Measurements from ENCODE around the gene YARS1.

DNA sequence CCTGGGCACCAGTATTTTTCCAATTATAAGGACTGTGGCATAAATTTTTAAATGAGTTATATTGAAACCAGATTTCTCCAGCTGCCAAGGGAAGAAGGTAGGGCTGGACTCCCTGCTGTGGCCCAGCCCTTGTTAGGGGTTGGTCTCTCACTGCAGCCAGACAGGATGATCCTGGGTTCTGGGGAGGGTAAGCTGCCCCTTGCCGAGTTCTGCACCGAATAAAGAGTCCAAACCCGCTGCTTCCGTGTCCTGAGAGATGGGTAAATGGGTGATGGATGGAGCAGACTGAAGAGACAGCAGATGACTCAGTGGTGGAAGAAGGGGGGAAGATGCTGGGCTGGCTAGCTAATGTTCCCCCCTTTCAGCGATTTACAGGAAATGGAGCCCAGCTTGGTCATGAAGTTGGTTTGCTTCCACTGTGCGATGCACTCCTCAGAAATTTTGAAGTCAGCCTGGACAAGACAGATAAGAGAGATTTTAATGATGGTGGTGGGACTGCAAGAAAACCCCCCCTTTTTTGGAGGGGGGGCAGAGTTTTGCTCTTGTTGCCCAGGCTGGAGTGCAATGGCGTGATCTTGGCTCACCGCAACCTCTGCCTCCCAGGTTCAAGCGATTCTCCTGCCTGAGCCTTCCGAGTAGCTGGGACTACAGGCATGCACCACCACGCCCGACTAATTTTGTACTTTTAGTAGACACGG, 41.4 kb downstream of the YARS1 start:
- TF ChIP-seq, protein P1, sequence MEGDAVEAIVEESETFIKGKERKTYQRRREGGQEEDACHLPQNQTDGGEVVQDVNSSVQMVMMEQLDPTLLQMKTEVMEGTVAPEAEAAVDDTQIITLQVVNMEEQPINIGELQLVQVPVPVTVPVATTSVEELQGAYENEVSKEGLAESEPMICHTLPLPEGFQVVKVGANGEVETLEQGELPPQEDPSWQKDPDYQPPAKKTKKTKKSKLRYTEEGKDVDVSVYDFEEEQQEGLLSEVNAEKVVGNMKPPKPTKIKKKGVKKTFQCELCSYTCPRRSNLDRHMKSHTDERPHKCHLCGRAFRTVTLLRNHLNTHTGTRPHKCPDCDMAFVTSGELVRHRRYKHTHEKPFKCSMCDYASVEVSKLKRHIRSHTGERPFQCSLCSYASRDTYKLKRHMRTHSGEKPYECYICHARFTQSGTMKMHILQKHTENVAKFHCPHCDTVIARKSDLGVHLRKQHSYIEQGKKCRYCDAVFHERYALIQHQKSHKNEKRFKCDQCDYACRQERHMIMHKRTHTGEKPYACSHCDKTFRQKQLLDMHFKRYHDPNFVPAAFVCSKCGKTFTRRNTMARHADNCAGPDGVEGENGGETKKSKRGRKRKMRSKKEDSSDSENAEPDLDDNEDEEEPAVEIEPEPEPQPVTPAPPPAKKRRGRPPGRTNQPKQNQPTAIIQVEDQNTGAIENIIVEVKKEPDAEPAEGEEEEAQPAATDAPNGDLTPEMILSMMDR (conservative IDR thresholded peaks at IDR 0.05; ENCODE audit: low read depth, low read length): no peak
- no peak for TF ChIP-seq MAFK (IDR thresholded peaks at IDR 0.05; ENCODE audit: low read depth, low read length)
- TF ChIP-seq POLR2A (IDR thresholded peaks at IDR 0.05; ENCODE audit: low read depth, low read length): no peak
- TF ChIP-seq, protein P2, sequence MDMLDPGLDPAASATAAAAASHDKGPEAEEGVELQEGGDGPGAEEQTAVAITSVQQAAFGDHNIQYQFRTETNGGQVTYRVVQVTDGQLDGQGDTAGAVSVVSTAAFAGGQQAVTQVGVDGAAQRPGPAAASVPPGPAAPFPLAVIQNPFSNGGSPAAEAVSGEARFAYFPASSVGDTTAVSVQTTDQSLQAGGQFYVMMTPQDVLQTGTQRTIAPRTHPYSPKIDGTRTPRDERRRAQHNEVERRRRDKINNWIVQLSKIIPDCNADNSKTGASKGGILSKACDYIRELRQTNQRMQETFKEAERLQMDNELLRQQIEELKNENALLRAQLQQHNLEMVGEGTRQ (IDR thresholded peaks at IDR 0.05; ENCODE audit: low read depth, low read length): no peak
- TF ChIP-seq BHLHE40 (IDR thresholded peaks at IDR 0.05; ENCODE audit: low read depth, low read length): no peak
- no peak for TF ChIP-seq CEBPB (IDR thresholded peaks at IDR 0.05; ENCODE audit: low read depth, low read length)
- TF ChIP-seq RCOR1 (IDR thresholded peaks at IDR 0.05; ENCODE audit: insufficient replicate concordance, low read length): no peak
- no peak for TF ChIP-seq CHD1 (IDR thresholded peaks at IDR 0.05; ENCODE audit: low read depth, low read length)
- no peak for TF ChIP-seq RAD21 (IDR thresholded peaks at IDR 0.05; ENCODE audit: low read length)
- no peak for TF ChIP-seq NFE2L2 (IDR thresholded peaks at IDR 0.05; ENCODE audit: low read depth, low read length)
- TF ChIP-seq MXI1 (IDR thresholded peaks at IDR 0.05; ENCODE audit: borderline replicate concordance, low read depth, low read length): no peak
